HCEC 1CT (cell line): ENCODE measurements around the gene TUT4.
"Not testable (repeated sequence)": the region's sequence is repeated elsewhere in the genome, so short reads cannot be mapped to it uniquely, and the experiment has no call there.

ENCODE experiments used
- DNase-seq: peaks from one replicate; pipeline ENCODE4 v3.0.0-alpha.2; 2017

TUT4 gene

GRCh38 chr1:52552505-52553361, at the start of gene TUT4:
TUT4 (minus strand) TSS chr1:52553092; CDS start chr1:52526280, 26,812 bp downstream.
- peak; percentile 65 for DNase-seq

- DNase-seq = no peak
Measured at GRCh38 chr1:52601991-52602855, 49.3 kb upstream of the TUT4 start, which contains the start of gene GPX7. GPX7 (plus strand) TSS chr1:52602371; CDS start chr1:52602410, 39 bp downstream.

- no peak for DNase-seq
Measured at GRCh38 chr1:52601519-52601918, 48.6 kb upstream of the TUT4 start.

GRCh38 chr1:52600533-52601179, 47.8 kb upstream of the TUT4 start:
- no peak for DNase-seq

GRCh38 chr1:52599236-52599635, 46.3 kb upstream of the TUT4 start:
- no peak for DNase-seq

GRCh38 chr1:52598729-52599128, 45.8 kb upstream of the TUT4 start:
- no peak for DNase-seq

- DNase-seq = no peak
Measured at GRCh38 chr1:52597912-52598311, 45.0 kb upstream of the TUT4 start.

GRCh38 chr1:52595061-52595460, 42.2 kb upstream of the TUT4 start:
- DNase-seq = no peak

GRCh38 chr1:52593495-52593894, 40.6 kb upstream of the TUT4 start:
- no peak for DNase-seq

GRCh38 chr1:52592637-52593323, 39.9 kb upstream of the TUT4 start:
- no peak for DNase-seq

- DNase-seq = no peak
Measured at GRCh38 chr1:52590266-52590665, 37.4 kb upstream of the TUT4 start.

- no peak for DNase-seq
Measured at GRCh38 chr1:52588535-52588934, 35.6 kb upstream of the TUT4 start.

GRCh38 chr1:52588027-52588426, 35.1 kb upstream of the TUT4 start:
- no peak for DNase-seq

GRCh38 chr1:52585474-52585873, 32.6 kb upstream of the TUT4 start:
- DNase-seq = no peak

- no peak for DNase-seq
Measured at GRCh38 chr1:52582116-52582696, 29.3 kb upstream of the TUT4 start.

- DNase-seq = no peak
Measured at GRCh38 chr1:52580283-52580682, 27.4 kb upstream of the TUT4 start.

- no peak for DNase-seq
Measured at GRCh38 chr1:52579415-52579814, 26.5 kb upstream of the TUT4 start.

- not testable (repeated sequence) for DNase-seq
Measured at GRCh38 chr1:52578066-52578465, 25.2 kb upstream of the TUT4 start.

GRCh38 chr1:52576074-52576473, 23.2 kb upstream of the TUT4 start:
- DNase-seq = no peak

GRCh38 chr1:52574594-52574993, 21.7 kb upstream of the TUT4 start:
- DNase-seq = peak; percentile 94

- no peak for DNase-seq
Measured at GRCh38 chr1:52572387-52572786, 19.5 kb upstream of the TUT4 start.

GRCh38 chr1:52571783-52572182, 18.9 kb upstream of the TUT4 start:
- peak; percentile 48 for DNase-seq
